ENCODE results near the gene CHFR.

Gene CHFR

DNA sequence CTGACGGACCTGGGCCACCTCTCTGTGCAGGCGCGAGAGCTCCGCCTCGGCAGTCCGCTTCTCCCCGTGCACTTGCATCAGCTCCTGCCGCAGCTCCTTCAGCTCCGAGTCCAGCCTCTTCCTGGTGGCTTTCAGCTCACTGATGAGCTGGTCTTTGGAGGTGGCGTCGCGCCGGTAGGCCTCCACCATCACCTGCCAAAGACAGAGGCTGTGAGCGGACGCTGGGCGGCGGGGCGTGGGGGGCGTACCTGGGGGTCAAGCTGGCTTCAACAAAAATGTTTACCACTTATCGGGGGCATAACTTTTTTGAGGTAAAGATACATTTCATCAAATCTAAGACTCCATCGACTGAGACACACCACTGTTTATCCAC, 98.3 kb downstream of the CHFR start:
- Histone ChIP-seq H3K79me2 (ENCODE audit: insufficient read depth, low read length) (no peaks in the 10 kb centered on the region), H3K4me2 (ENCODE audit: low read length) (no peak overlapping the region), H3F3A (ENCODE audit: insufficient read depth, low read length) (no peaks in the 10 kb centered on the region), H3K4me1 (ENCODE audit: insufficient read depth, low read length, severe bottlenecking) (no peaks in the 10 kb centered on the region), H2AFZ (ENCODE audit: low read length) (no peak overlapping the region), H3K27ac (ENCODE audit: low read depth, low read length, poor library complexity, severe bottlenecking) (no peak overlapping the region), H3K9ac (ENCODE audit: low read length) (no peak overlapping the region), H3K9me2 (ENCODE audit: low read depth, low read length) (no peaks in the 10 kb centered on the region), H3K36me3 (ENCODE audit: insufficient read depth, low read length) (peaks cover 61% of the 10 kb centered on the region), H3K9me3 (ENCODE audit: low read length) (no peaks in the 10 kb centered on the region), H3K4me3 (ENCODE audit: low read depth, low read length, poor library complexity, severe bottlenecking) (no peak overlapping the region), H3K27me3 (ENCODE audit: insufficient read depth, low read length) (no peaks in the 10 kb centered on the region), H4K20me1 (ENCODE audit: insufficient read depth, low read length) (no peaks in the 10 kb centered on the region)
- no peak for TF ChIP-seq EZH2 (IDR thresholded peaks at IDR 0.05; ENCODE audit: borderline replicate concordance, low read length)
- TF ChIP-seq, protein P1, sequence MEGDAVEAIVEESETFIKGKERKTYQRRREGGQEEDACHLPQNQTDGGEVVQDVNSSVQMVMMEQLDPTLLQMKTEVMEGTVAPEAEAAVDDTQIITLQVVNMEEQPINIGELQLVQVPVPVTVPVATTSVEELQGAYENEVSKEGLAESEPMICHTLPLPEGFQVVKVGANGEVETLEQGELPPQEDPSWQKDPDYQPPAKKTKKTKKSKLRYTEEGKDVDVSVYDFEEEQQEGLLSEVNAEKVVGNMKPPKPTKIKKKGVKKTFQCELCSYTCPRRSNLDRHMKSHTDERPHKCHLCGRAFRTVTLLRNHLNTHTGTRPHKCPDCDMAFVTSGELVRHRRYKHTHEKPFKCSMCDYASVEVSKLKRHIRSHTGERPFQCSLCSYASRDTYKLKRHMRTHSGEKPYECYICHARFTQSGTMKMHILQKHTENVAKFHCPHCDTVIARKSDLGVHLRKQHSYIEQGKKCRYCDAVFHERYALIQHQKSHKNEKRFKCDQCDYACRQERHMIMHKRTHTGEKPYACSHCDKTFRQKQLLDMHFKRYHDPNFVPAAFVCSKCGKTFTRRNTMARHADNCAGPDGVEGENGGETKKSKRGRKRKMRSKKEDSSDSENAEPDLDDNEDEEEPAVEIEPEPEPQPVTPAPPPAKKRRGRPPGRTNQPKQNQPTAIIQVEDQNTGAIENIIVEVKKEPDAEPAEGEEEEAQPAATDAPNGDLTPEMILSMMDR (IDR thresholded peaks at IDR 0.05; ENCODE audit: low read length) = no peak

DNA sequence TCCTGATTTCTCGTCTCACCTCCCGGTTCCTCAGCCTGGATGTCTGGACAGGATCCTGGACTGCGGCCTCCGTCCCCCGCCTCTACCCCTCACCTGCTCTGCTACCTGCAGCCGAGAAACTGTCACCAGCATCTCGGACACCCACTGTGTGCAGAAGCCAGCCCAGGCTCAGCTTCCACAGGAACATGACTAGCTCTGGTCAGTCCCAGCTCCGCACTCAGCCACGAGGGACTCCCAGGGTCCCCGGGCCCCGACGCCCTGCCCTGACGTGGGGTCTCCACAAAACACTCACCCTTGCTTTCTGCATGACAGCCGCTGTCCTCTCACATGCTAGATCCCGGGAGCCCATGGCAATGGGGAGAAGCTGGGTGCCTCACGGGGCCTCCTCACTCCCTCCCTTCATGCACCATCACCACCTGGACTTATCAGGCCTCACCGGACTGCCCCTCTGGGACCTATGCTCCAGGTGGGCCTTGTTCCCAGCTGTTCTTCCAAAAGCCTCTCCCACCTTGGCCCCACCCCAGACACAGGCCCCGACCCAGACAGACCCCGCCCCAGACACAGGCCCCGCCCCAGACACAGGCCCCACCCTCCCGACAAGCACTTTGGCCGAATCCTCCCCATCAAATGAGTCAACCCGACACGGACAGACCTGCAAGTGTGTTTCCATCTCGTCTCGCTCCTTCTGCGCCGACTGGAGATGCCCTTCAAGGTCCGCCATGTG, 98.9 kb downstream of the CHFR start:
- TF ChIP-seq, protein P1 (IDR thresholded peaks at IDR 0.05; ENCODE audit: low read length) = no peak
- no peak for TF ChIP-seq EZH2 (IDR thresholded peaks at IDR 0.05; ENCODE audit: borderline replicate concordance, low read length)
- Histone ChIP-seq H3K4me1 (ENCODE audit: insufficient read depth, low read length, severe bottlenecking) (no peaks in the 10 kb centered on the region), H3F3A (ENCODE audit: insufficient read depth, low read length) (no peaks in the 10 kb centered on the region), H2AFZ (ENCODE audit: low read length) (no peak overlapping the region), H3K9me2 (ENCODE audit: low read depth, low read length) (no peaks in the 10 kb centered on the region), H3K27me3 (ENCODE audit: insufficient read depth, low read length) (no peaks in the 10 kb centered on the region), H3K9ac (ENCODE audit: low read length) (no peak overlapping the region), H3K79me2 (ENCODE audit: insufficient read depth, low read length) (no peaks in the 10 kb centered on the region), H4K20me1 (ENCODE audit: insufficient read depth, low read length) (no peaks in the 10 kb centered on the region), H3K4me2 (ENCODE audit: low read length) (no peak overlapping the region), H3K9me3 (ENCODE audit: low read length) (no peaks in the 10 kb centered on the region), H3K27ac (ENCODE audit: low read depth, low read length, poor library complexity, severe bottlenecking) (no peak overlapping the region), H3K36me3 (ENCODE audit: insufficient read depth, low read length) (peaks cover 60% of the 10 kb centered on the region), H3K4me3 (ENCODE audit: low read depth, low read length, poor library complexity, severe bottlenecking) (no peak overlapping the region)

DNA sequence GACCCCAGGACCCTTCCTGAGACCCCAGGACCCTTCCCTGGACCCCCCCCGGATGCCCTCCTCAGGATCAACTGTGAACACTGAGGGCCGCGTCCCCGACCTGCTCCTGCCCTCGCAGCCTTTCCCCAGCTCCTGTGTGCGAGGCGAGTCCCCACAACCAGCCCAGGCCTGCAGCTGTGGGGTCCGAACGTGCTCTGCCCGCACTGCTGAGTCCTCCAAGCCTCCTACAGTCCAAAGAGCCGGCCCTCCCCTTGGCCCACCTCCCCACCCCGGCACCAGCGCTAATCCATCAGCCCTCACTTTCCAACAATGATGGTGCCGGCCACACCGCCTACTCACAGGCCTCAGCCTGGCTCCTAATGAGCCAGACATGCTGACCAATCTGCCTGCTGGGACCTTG, 99.5 kb downstream of the CHFR start:
- Histone ChIP-seq H3K79me2 (ENCODE audit: insufficient read depth, low read length) (no peaks in the 10 kb centered on the region), H3K36me3 (ENCODE audit: insufficient read depth, low read length) (peaks cover 62% of the 10 kb centered on the region), H3K27me3 (ENCODE audit: insufficient read depth, low read length) (no peaks in the 10 kb centered on the region), H3K9me2 (ENCODE audit: low read depth, low read length) (no peaks in the 10 kb centered on the region), H3F3A (ENCODE audit: insufficient read depth, low read length) (no peaks in the 10 kb centered on the region), H3K4me1 (ENCODE audit: insufficient read depth, low read length, severe bottlenecking) (no peaks in the 10 kb centered on the region), H3K4me3 (ENCODE audit: low read depth, low read length, poor library complexity, severe bottlenecking) (no peak overlapping the region), H3K27ac (ENCODE audit: low read depth, low read length, poor library complexity, severe bottlenecking) (no peak overlapping the region), H3K4me2 (ENCODE audit: low read length) (no peak overlapping the region), H2AFZ (ENCODE audit: low read length) (no peak overlapping the region), H4K20me1 (ENCODE audit: insufficient read depth, low read length) (no peaks in the 10 kb centered on the region), H3K9me3 (ENCODE audit: low read length) (no peaks in the 10 kb centered on the region), H3K9ac (ENCODE audit: low read length) (no peak overlapping the region)
- TF ChIP-seq, protein P1 (IDR thresholded peaks at IDR 0.05; ENCODE audit: low read length) = no peak
- no peak for TF ChIP-seq EZH2 (IDR thresholded peaks at IDR 0.05; ENCODE audit: borderline replicate concordance, low read length)
